ENCODE measurements around the gene RPS6KA4. TPM values are rescaled to one million over a fixed set of nuclear protein-coding genes. Genes with fewer than 3 reads are reported as not detected.

The RPS6KA4 gene
- total and polyA plus RNA-seq, 8 donors = 7.4 to 18.8 (median 10.5) TPM

- H3K4me1 ChIP-seq = no peaks in the 10 kb centered on the region
- DNase-seq (no peak), FAIRE-seq (no peak), ATAC-seq (no peak)
- H3K9me3 ChIP-seq = no peaks in the 10 kb centered on the region
- H3K27ac ChIP-seq = no peak overlapping the region
- H3K27me3 ChIP-seq = no peaks in the 10 kb centered on the region
- H3K4me3 ChIP-seq = no peak overlapping the region
- no peaks in the 10 kb centered on the region for H3K36me3 ChIP-seq
- intact Hi-C loops (cut with DNase I) = no loop called here
- WGBS, 2 donors = 91 to 96% methylated on average over 11 of the region's 11 CpGs
- no peak for TF ChIP-seq CTCF (IDR thresholded peaks at IDR 0.05)
These were observed 60.4 kb downstream of the RPS6KA4 start for GRCh38 chr11:64419257-64419790.

- no peaks in the 10 kb centered on the region for H3K27me3 ChIP-seq
- 51 to 57% methylated on average over 8 of the region's 8 CpGs for WGBS, 2 donors
- intact Hi-C loops (cut with DNase I) = no loop called here
- H3K9me3 ChIP-seq = no peaks in the 10 kb centered on the region
- ATAC-seq = no peak
- H3K27ac ChIP-seq = no peak overlapping the region
- H3K4me1 ChIP-seq = no peaks in the 10 kb centered on the region
- H3K36me3 ChIP-seq = no peaks in the 10 kb centered on the region
- no peak for FAIRE-seq
- H3K4me3 ChIP-seq = no peak overlapping the region
- TF ChIP-seq CTCF (IDR thresholded peaks at IDR 0.05) = no peak
- no peak for DNase-seq
These were observed 61.0 kb downstream of the RPS6KA4 start for GRCh38 chr11:64419818-64420485.

Small RNAs within 50 kb of the gene (microRNA-seq; reads per million reads assigned to microRNA genes)
- gene MIR1237 (0.39 to 1.2 reads per million in 2 donors), gene MIR7155 (0 to 1.2 reads per million in 2 donors)

Other genes starting within 250 kb of the RPS6KA4 start
- 10 to 100 TPM; 26.0 to 37.8 (median 30.3) TPM for gene MACROD1, start 193.0 kb upstream of the RPS6KA4 start, total RNA-seq
- 100 to 1,000 TPM in 1 of 2 donors, 10 to 100 TPM in 1; 85.1 to 126 TPM for gene MACROD1, start 193.0 kb upstream of the RPS6KA4 start, polyA plus RNA-seq
- gene STIP1, start 173.0 kb upstream of the RPS6KA4 start, total RNA-seq = 10 to 100 TPM; 23.7 to 73.0 (median 39.3) TPM
- gene STIP1, start 173.0 kb upstream of the RPS6KA4 start, polyA plus RNA-seq = 10 to 100 TPM; 34.2 to 37.6 TPM
- 10 to 100 TPM in 2 of 6 donors, 1 to 10 TPM in 4; 1.9 to 16.3 (median 6.3) TPM for gene FERMT3, start 152.4 kb upstream of the RPS6KA4 start, total RNA-seq
- gene FERMT3, start 152.4 kb upstream of the RPS6KA4 start, polyA plus RNA-seq = 10 to 100 TPM in 1 of 2 donors, 1 to 10 TPM in 1; 9.7 to 12.6 TPM
- gene TRPT1, start 133.0 kb upstream of the RPS6KA4 start, total RNA-seq = 10 to 100 TPM; 18.6 to 33.1 (median 25.8) TPM
- gene TRPT1, start 133.0 kb upstream of the RPS6KA4 start, polyA plus RNA-seq = 10 to 100 TPM; 74.6 to 78.7 TPM
- 10 to 100 TPM; 32.6 to 46.0 (median 38.4) TPM for gene NUDT22, start 132.9 kb upstream of the RPS6KA4 start, total RNA-seq
- gene NUDT22, start 132.9 kb upstream of the RPS6KA4 start, polyA plus RNA-seq = 100 to 1,000 TPM in 1 of 2 donors, 10 to 100 TPM in 1; 69.7 to 115 TPM
- gene DNAJC4, start 128.6 kb upstream of the RPS6KA4 start, total RNA-seq = 10 to 100 TPM; 28.1 to 39.1 (median 33.0) TPM
- 100 to 1,000 TPM in 1 of 2 donors, 10 to 100 TPM in 1; 92.9 to 125 TPM for gene DNAJC4, start 128.6 kb upstream of the RPS6KA4 start, polyA plus RNA-seq
- gene VEGFB, start 124.6 kb upstream of the RPS6KA4 start, total RNA-seq = 10 to 100 TPM; 54.1 to 87.1 (median 62.2) TPM
- 100 to 1,000 TPM in 1 of 2 donors, 10 to 100 TPM in 1; 61.2 to 115 TPM for gene VEGFB, start 124.6 kb upstream of the RPS6KA4 start, polyA plus RNA-seq
- 10 to 100 TPM; 37.8 to 64.1 (median 45.6) TPM for gene FKBP2, start 118.1 kb upstream of the RPS6KA4 start, total RNA-seq
- gene FKBP2, start 118.1 kb upstream of the RPS6KA4 start, polyA plus RNA-seq = 100 to 1,000 TPM; 307 to 344 TPM
- 100 to 1,000 TPM; 106 to 177 (median 119) TPM for gene PPP1R14B, start 112.2 kb upstream of the RPS6KA4 start, total RNA-seq
- gene PPP1R14B, start 112.2 kb upstream of the RPS6KA4 start, polyA plus RNA-seq = 100 to 1,000 TPM in 1 of 2 donors, 10 to 100 TPM in 1; 81.6 to 180 TPM
- 10 to 100 TPM in 1 of 6 donors, 1 to 10 TPM in 5; 5.7 to 13.1 (median 6.9) TPM for gene PLCB3, start 107.6 kb upstream of the RPS6KA4 start, total RNA-seq
- gene PLCB3, start 107.6 kb upstream of the RPS6KA4 start, polyA plus RNA-seq = 10 to 100 TPM in 1 of 2 donors, 1 to 10 TPM in 1; 6.5 to 11.8 TPM
- 10 to 100 TPM; 21.5 to 28.2 (median 23.6) TPM for gene BAD, start 74.5 kb upstream of the RPS6KA4 start, total RNA-seq
- gene BAD, start 74.5 kb upstream of the RPS6KA4 start, polyA plus RNA-seq = 10 to 100 TPM; 48.6 to 66.3 TPM
- 10 to 100 TPM in 4 of 6 donors, 1 to 10 TPM in 2; 7.1 to 27.9 (median 11.1) TPM for gene GPR137, start 73.3 kb upstream of the RPS6KA4 start, total RNA-seq
- gene GPR137, start 73.3 kb upstream of the RPS6KA4 start, polyA plus RNA-seq = 10 to 100 TPM; 18.5 to 19.3 TPM
- gene KCNK4, start 67.9 kb upstream of the RPS6KA4 start, total RNA-seq = not detected
- gene KCNK4, start 67.9 kb upstream of the RPS6KA4 start, polyA plus RNA-seq = not detected
- under 1 TPM in 1 of 6 donors, not detected in 5; 0.51 TPM for gene CATSPERZ, start 58.8 kb upstream of the RPS6KA4 start, total RNA-seq
- 1 to 10 TPM in 1 of 2 donors, under 1 TPM in 1; 0.27 to 1.5 TPM for gene CATSPERZ, start 58.8 kb upstream of the RPS6KA4 start, polyA plus RNA-seq
- gene ESRRA, start 53.6 kb upstream of the RPS6KA4 start, total RNA-seq = 10 to 100 TPM; 28.0 to 50.7 (median 37.9) TPM
- gene ESRRA, start 53.6 kb upstream of the RPS6KA4 start, polyA plus RNA-seq = 10 to 100 TPM; 61.0 to 62.3 TPM
- gene TRMT112, start 41.6 kb upstream of the RPS6KA4 start, total RNA-seq = 10 to 100 TPM; 53.3 to 85.0 (median 65.6) TPM
- 100 to 1,000 TPM; 150 to 157 TPM for gene TRMT112, start 41.6 kb upstream of the RPS6KA4 start, polyA plus RNA-seq
- gene PRDX5, start 41.0 kb upstream of the RPS6KA4 start, total RNA-seq = 100 to 1,000 TPM in 1 of 6 donors, 10 to 100 TPM in 5; 59.0 to 102 (median 80.6) TPM
- gene PRDX5, start 41.0 kb upstream of the RPS6KA4 start, polyA plus RNA-seq = 100 to 1,000 TPM; 204 to 245 TPM
- 10 to 100 TPM in 1 of 6 donors, 1 to 10 TPM in 5; 3.0 to 11.2 (median 4.7) TPM for gene CCDC88B, start 19.0 kb upstream of the RPS6KA4 start, total RNA-seq
- 10 to 100 TPM; 31.0 to 50.0 TPM for gene CCDC88B, start 19.0 kb upstream of the RPS6KA4 start, polyA plus RNA-seq
- gene SLC22A11, start 196.8 kb downstream of the RPS6KA4 start, total RNA-seq = under 1 TPM in 4 of 6 donors, not detected in 2; 0.22 to 0.95 (median 0.35) TPM
- gene SLC22A11, start 196.8 kb downstream of the RPS6KA4 start, polyA plus RNA-seq = under 1 TPM; 0.09 to 0.27 TPM
- gene SLC22A12, start 232.1 kb downstream of the RPS6KA4 start, total RNA-seq = not detected
- gene SLC22A12, start 232.1 kb downstream of the RPS6KA4 start, polyA plus RNA-seq = not detected

Data from pancreas (tissue), 10 donors.